Activated B cell treated with CpG ODN at 0.5 μM for 24 hours (primary cell): ENCODE measurements around the gene ADRA2B. TPM values are rescaled to one million over a fixed set of nuclear protein-coding genes. Genes with fewer than 3 reads are reported as not detected.

Experiments used
- ATAC-seq: fragments of 200-7000 bp; cut with Tn5 transposase; one replicate; pipeline ENCODE4 v1.10.0; 2021; ENCODE audit warnings: low read depth, mild to moderate bottlenecking, moderate library complexity
- CTCF ChIA-PET: fragments of 350-600 bp; sonication (Branson Sonifier 250); formaldehyde crosslinking; loops from one replicate; lab custom pipeline; 2021; ENCODE audit warnings: antibody characterized with exemption; lab: Charles Lee
- POLR2A ChIA-PET: fragments of 350-600 bp; sonication (Branson Sonifier 250); formaldehyde crosslinking; loops from one replicate; lab custom pipeline; 2021; ENCODE audit warnings: antibody characterized with exemption; lab: Charles Lee
- DNase-seq: peaks from one replicate; pipeline ENCODE4 v3.0.0; 2022
- H3K27ac Mint-ChIP-seq: one replicate; pipeline ENCODE4 v1.8.0; 2020; ENCODE audit warnings: mixed read lengths
- H3K27me3 Mint-ChIP-seq: one replicate; pipeline ENCODE4 v1.8.0; 2021; ENCODE audit warnings: mixed read lengths
- H3K36me3 Mint-ChIP-seq: one replicate; pipeline ENCODE4 v1.8.0; 2021; ENCODE audit warnings: low read depth, mixed read lengths
- H3K4me1 Mint-ChIP-seq: one replicate; pipeline ENCODE4 v1.8.0; 2021; ENCODE audit warnings: mixed read lengths
- H3K4me3 Mint-ChIP-seq: one replicate; pipeline ENCODE4 v1.8.0; 2020; ENCODE audit warnings: mild to moderate bottlenecking, mixed read lengths
- H3K9me3 Mint-ChIP-seq: one replicate; pipeline ENCODE4 v1.8.0; 2020; ENCODE audit warnings: mixed read lengths
- intact Hi-C: fragments of 100-400 bp; cut with micrococcal nuclease; formaldehyde crosslinking; loops from one replicate; pipeline ENCODE4 v1.15.1; 2024
- total RNA-seq: library from RNA; stranded (reverse); gene quantifications from 2 replicates; pipeline ENCODE4 v1.2.3, GENCODE V29; 2022
- TF ChIP-seq, protein P1 (sequence below): fragments of 200-600 bp; IDR thresholded peaks from one replicate; pipeline ENCODE4 v1.8.0; 2022; ENCODE audit warnings: antibody characterized with exemption, mild to moderate bottlenecking

ADRA2B gene
- total RNA-seq, 1 donor from 2014 or later: 0.11 TPM

DNA sequence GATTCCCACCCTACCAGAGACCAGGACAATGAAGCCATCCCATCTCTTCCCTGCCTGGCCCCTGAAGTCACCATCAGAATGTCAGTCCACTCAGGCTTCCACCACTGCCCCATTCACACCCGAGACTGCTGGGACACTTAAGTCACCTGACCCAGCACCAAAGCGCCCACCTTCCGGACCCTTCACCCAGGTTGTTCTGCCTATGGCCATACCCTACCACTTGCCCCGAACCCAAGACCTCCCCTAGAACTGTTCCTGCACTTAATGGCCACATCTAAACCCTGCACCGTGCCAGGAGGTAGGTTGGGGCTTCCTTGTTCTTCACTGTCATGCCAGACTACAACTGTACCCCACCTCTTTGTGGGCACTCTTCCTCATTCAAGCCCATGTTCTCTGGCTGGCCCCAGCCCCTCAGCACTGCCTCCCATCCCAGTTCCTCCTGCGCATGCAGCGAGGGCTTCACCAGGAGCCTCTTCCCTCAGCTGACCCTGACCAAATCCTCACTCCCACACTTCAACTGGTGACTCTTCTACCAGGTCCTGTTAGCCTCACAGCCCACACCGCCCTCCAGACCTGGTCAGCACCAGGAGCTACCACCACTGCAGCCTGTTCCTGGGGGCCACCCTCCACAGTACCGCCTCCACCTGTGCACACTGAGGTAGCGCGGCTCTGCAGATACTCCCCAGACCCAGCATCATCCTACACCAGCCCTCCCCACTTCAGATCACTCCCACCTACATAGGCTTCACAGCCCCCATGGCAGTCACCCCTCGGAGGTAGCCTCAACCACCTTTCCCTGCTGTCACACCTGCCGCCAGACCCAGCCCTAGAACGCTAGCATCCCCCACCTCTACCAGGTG, 8.3 kb upstream of the ADRA2B start:
- no peak for ATAC-seq
- POLR2A ChIA-PET: interaction anchor here (0.6 kb wide), 1 partner anchor 216 kb away, joined by 5 read pairs; no protein-coding TSS in a partner anchor
- no peak for DNase-seq
- Mint-ChIP-seq H3K4me1 (peaks cover 11% of the 10 kb centered on the region), H3K27ac (no peak overlapping the region), H3K9me3 (no peaks in the 10 kb centered on the region), H3K4me3 (no peak overlapping the region), H3K27me3 (peaks cover 13% of the 10 kb centered on the region), H3K36me3 (peaks cover 16% of the 10 kb centered on the region)
- intact Hi-C loops: no loop called here
- TF ChIP-seq, protein P1, sequence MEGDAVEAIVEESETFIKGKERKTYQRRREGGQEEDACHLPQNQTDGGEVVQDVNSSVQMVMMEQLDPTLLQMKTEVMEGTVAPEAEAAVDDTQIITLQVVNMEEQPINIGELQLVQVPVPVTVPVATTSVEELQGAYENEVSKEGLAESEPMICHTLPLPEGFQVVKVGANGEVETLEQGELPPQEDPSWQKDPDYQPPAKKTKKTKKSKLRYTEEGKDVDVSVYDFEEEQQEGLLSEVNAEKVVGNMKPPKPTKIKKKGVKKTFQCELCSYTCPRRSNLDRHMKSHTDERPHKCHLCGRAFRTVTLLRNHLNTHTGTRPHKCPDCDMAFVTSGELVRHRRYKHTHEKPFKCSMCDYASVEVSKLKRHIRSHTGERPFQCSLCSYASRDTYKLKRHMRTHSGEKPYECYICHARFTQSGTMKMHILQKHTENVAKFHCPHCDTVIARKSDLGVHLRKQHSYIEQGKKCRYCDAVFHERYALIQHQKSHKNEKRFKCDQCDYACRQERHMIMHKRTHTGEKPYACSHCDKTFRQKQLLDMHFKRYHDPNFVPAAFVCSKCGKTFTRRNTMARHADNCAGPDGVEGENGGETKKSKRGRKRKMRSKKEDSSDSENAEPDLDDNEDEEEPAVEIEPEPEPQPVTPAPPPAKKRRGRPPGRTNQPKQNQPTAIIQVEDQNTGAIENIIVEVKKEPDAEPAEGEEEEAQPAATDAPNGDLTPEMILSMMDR: no peak
- CTCF ChIA-PET: no interaction called here

DNA sequence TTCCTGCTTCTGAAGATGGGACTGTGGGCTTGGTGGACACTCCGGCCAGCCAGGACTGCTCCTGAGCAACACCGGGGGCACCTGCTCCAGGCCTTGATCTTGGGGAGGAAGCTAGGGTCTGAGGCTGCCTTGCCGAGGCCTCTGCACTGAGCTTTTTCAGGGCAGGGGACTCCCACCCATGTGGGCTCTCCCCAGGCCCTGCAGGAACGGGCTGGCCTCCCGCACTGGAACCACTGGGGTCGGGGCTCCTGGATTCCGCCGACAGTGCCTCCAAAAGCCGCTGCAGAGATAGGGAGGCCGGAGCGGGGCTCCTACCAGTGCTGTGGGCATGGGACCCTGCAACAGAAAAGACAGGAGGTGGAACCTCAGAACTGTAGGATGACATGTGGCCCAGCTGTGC, 7.6 kb upstream of the ADRA2B start:
- intact Hi-C loops: no loop called here
- Mint-ChIP-seq H3K4me1 (peaks cover 11% of the 10 kb centered on the region), H3K4me3 (no peak overlapping the region), H3K27ac (no peak overlapping the region), H3K27me3 (peaks cover 13% of the 10 kb centered on the region), H3K9me3 (no peaks in the 10 kb centered on the region), H3K36me3 (peaks cover 13% of the 10 kb centered on the region)
- TF ChIP-seq, protein P1: no peak
- ATAC-seq: no peak
- CTCF ChIA-PET: no interaction called here
- POLR2A ChIA-PET: interaction anchor here (0.6 kb wide), 2 partner anchors 47 to 216 kb away, joined by 5 to 7 read pairs; no protein-coding TSS in a partner anchor
- no peak for DNase-seq

DNA sequence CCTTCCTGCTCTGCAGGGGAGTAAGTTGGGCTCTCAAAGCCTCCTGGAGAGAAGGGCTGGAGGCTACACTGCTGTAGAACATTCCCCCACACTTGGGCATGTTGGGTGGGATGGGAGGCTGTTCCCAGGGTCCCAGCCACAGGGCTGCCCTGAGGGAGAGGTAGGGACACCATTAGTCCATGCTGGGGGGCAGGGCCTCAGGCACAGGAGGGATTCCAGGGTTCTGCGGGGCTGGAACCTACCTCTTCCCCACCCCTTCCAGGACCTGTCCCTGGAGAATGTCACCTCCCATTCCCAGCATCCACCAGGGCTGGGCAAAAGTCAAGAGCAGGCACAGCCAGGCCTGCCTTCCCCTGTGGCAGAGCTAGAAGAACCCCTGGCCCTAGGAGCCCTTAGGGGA, 6.9 kb upstream of the ADRA2B start:
- Mint-ChIP-seq H3K27me3 (peaks cover 16% of the 10 kb centered on the region), H3K27ac (no peak overlapping the region), H3K4me1 (peaks cover 11% of the 10 kb centered on the region), H3K36me3 (peaks cover 10% of the 10 kb centered on the region), H3K9me3 (no peaks in the 10 kb centered on the region), H3K4me3 (no peak overlapping the region)
- TF ChIP-seq, protein P1: no peak
- POLR2A ChIA-PET: no interaction called here
- CTCF ChIA-PET: no interaction called here
- intact Hi-C loops: no loop called here
- ATAC-seq (no peak), DNase-seq (no peak)

DNA sequence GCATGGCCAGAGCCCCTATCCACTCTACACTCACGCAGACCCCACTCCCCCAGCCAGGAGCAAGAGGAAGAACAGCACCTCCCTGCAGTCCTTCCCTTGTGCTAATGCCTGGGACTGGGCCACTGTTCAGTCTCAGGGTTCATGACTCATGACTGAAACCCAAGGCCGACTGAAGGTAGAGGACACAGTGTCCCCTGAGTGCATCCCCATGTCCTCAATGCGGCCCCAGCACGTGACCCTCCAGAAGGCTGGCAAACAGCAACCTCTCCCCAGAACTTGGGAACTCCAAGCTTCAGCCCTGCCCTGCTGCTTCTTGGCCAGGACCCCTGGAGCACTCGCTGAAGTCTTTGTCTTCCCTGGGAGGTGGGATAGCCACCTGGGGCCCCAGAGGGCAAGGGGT, 6.0 kb upstream of the ADRA2B start:
- TF ChIP-seq, protein P1: no peak
- intact Hi-C loops: no loop called here
- ChIA-PET POLR2A (no interaction called here), CTCF (no interaction called here)
- ATAC-seq: no peak
- Mint-ChIP-seq H3K27me3 (peaks cover 16% of the 10 kb centered on the region), H3K4me1 (peaks cover 18% of the 10 kb centered on the region), H3K27ac (no peak overlapping the region), H3K4me3 (no peak overlapping the region), H3K36me3 (peaks cover 10% of the 10 kb centered on the region), H3K9me3 (no peaks in the 10 kb centered on the region)
- no peak for DNase-seq

DNA sequence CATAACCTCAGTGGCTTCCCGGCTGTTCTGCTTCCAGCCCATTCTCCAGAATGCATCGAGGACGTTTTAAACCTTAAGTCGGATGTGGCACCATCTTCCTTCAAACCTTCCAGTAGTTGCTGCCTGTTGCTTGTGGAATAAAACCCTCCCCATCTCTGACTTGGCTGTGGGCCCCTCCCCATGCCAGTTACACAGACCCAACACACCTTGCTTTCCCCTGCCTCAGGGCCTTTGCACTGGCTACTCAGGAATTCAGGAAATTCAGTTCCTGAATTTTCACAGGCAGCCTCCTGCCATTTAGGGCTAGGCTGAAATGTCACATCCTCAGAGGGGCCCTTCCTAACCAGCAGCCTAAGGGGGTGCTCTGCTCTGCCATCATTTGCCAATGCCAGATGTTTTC, 5.0 kb upstream of the ADRA2B start:
- Mint-ChIP-seq H3K4me3 (no peak overlapping the region), H3K9me3 (no peaks in the 10 kb centered on the region), H3K27ac (no peak overlapping the region), H3K4me1 (peaks cover 21% of the 10 kb centered on the region), H3K36me3 (peaks cover 5% of the 10 kb centered on the region), H3K27me3 (peaks cover 16% of the 10 kb centered on the region)
- ChIA-PET CTCF (no interaction called here), POLR2A (no interaction called here)
- TF ChIP-seq, protein P1: no peak
- ATAC-seq (no peak), DNase-seq (no peak)
- intact Hi-C loops: no loop called here
